Mesenchymal stem cell (in vitro differentiated cells and primary cell): ENCODE measurements around the gene ONECUT1.

ENCODE experiments used
- DNase-seq: peaks from one replicate; pipeline ENCODE4 v3.0.0-alpha.2; 2013
- H2AFZ ChIP-seq: one replicate; pipeline ENCODE4 v1.6.1; 2013; ENCODE audit warnings: low read depth, mild to moderate bottlenecking, control low read depth, inconsistent platforms, low read length, moderate library complexity
- H2AK5ac ChIP-seq: 2 replicates; pipeline ENCODE4 v1.6.1; 2013; ENCODE audit warnings: low read length, moderate library complexity, mild to moderate bottlenecking, inconsistent platforms; ENCODE audit not compliant: severe bottlenecking
- H2BK120ac ChIP-seq: one replicate; pipeline ENCODE4 v1.6.1; 2013; ENCODE audit warnings: low read depth, mild to moderate bottlenecking, inconsistent platforms, low read length, moderate library complexity
- H2BK12ac ChIP-seq, 2 experiments: one replicate each; pipeline ENCODE4 v1.6.1; 2013; ENCODE audit warnings: inconsistent platforms in 2 of 2, low read length in 2 of 2, mild to moderate bottlenecking in 2 of 2, moderate library complexity in 2 of 2, control low read depth in 1 of 2
- H2BK15ac ChIP-seq: one replicate; pipeline ENCODE4 v1.6.1; 2013; ENCODE audit warnings: mild to moderate bottlenecking, low read depth, inconsistent platforms; ENCODE audit not compliant: poor library complexity, severe bottlenecking
- H2BK5ac ChIP-seq: 2 replicates; pipeline ENCODE4 v1.6.1; 2013; ENCODE audit warnings: low read depth, mild to moderate bottlenecking, low read length, control low read depth, inconsistent platforms; ENCODE audit not compliant: poor library complexity, severe bottlenecking
- H3K14ac ChIP-seq, 2 experiments: one replicate each; pipeline ENCODE4 v1.6.1; 2013; ENCODE audit warnings: inconsistent platforms in 2 of 2, low read length in 2 of 2, control low read depth in 1 of 2, mild to moderate bottlenecking in 1 of 2, moderate library complexity in 1 of 2
- H3K18ac ChIP-seq, 2 experiments: one replicate each; pipeline ENCODE4 v1.6.1; 2013; ENCODE audit warnings: inconsistent platforms in 2 of 2, low read length in 2 of 2, control low read depth in 1 of 2, low read depth in 1 of 2, mild to moderate bottlenecking in 1 of 2
- H3K23ac ChIP-seq, 2 experiments: one replicate each; pipeline ENCODE4 v1.6.1; 2013; ENCODE audit warnings: inconsistent platforms in 2 of 2, low read length in 2 of 2, mild to moderate bottlenecking in 2 of 2, moderate library complexity in 2 of 2, control low read depth in 1 of 2
- H3K27ac ChIP-seq: 2 replicates; pipeline ENCODE4 v1.5.1; 2013; ENCODE audit warnings: mild to moderate bottlenecking, moderate library complexity, low read length, control low read depth, inconsistent platforms; ENCODE audit not compliant: poor library complexity, severe bottlenecking
- H3K27me3 ChIP-seq, 2 experiments: 2 replicates each; pipeline versions ENCODE4 v1.6.1 to v1.7.0; 2013; ENCODE audit warnings: low read length in 2 of 2, mild to moderate bottlenecking in 2 of 2, moderate library complexity in 2 of 2, control low read depth in 1 of 2, inconsistent platforms in 1 of 2; ENCODE audit not compliant: control insufficient read depth in 1 of 2, insufficient read depth in 1 of 2
- H3K36me3 ChIP-seq, 2 experiments: 2 replicates each; pipeline versions ENCODE4 v1.6.1 to v1.7.0; 2013; ENCODE audit warnings: low read length in 2 of 2, control low read depth in 1 of 2, inconsistent platforms in 1 of 2, low read depth in 1 of 2, mild to moderate bottlenecking in 1 of 2; ENCODE audit not compliant: insufficient read depth in 2 of 2, control insufficient read depth in 1 of 2
- H3K4ac ChIP-seq, 2 experiments: one replicate each; pipeline ENCODE4 v1.6.1; 2013; ENCODE audit warnings: inconsistent platforms in 2 of 2, low read length in 2 of 2, mild to moderate bottlenecking in 2 of 2, moderate library complexity in 2 of 2, control low read depth in 1 of 2, low read depth in 1 of 2
- H3K4me1 ChIP-seq: 2 replicates; pipeline ENCODE4 v1.6.1; 2013; ENCODE audit warnings: low read depth, low read length, control low read depth; ENCODE audit not compliant: control insufficient read depth, insufficient read depth
- H3K4me2 ChIP-seq: 2 replicates; pipeline ENCODE4 v1.6.1; 2013; ENCODE audit warnings: low read length, mild to moderate bottlenecking, inconsistent platforms; ENCODE audit not compliant: poor library complexity, severe bottlenecking
- H3K4me3 ChIP-seq, 2 experiments: 2 replicates each; pipeline versions ENCODE4 v1.5.1 to v1.7.0; 2013; ENCODE audit warnings: low read length in 2 of 2, mild to moderate bottlenecking in 2 of 2, control low read depth in 1 of 2, low read depth in 1 of 2; ENCODE audit not compliant: insufficient read depth in 1 of 2
- H3K79me1 ChIP-seq: replicated peaks from 2 replicates; pipeline ENCODE4 v1.6.1; 2013; ENCODE audit warnings: mild to moderate bottlenecking, control low read depth, low read length, inconsistent platforms; ENCODE audit not compliant: poor library complexity, severe bottlenecking
- H3K9ac ChIP-seq: 2 replicates; pipeline ENCODE4 v1.7.0; 2013; ENCODE audit warnings: mild to moderate bottlenecking, low read length, moderate library complexity
- H3K9me3 ChIP-seq: 2 replicates; pipeline ENCODE4 v1.7.0; 2013; ENCODE audit warnings: mild to moderate bottlenecking, low read length; ENCODE audit not compliant: control insufficient read depth
- H4K8ac ChIP-seq: one replicate; pipeline ENCODE4 v1.6.1; 2013; ENCODE audit warnings: inconsistent platforms, mild to moderate bottlenecking, low read length, moderate library complexity
- H4K91ac ChIP-seq: one replicate; pipeline ENCODE4 v1.6.1; 2013; ENCODE audit warnings: mild to moderate bottlenecking, low read length, inconsistent platforms
- WGBS: methylation state at CpG from one replicate; pipeline ENCODE4 v1.1.7; 2013; ENCODE audit warnings: mixed read lengths; 5-methylcytosine and 5-hydroxymethylcytosine counted together

Gene ONECUT1

GRCh38 chr15:52785672-52786406 is 4.3 kb downstream of the ONECUT1 start:
- H2AK5ac ChIP-seq, result no peak overlapping the region
- H3K79me1 ChIP-seq, result peaks cover 2% of the 10 kb centered on the region
- H3K4me2 ChIP-seq, result peak overlapping the region; percentile 55
- WGBS, result 4% methylated on average over 19 of the region's 27 CpGs
- H3K27ac ChIP-seq, result no peak overlapping the region
- H3K14ac ChIP-seq, result no peak overlapping the region
- peaks cover 77 to 94% of the 10 kb centered on the region in 2 experiments for H3K27me3 ChIP-seq
- H2BK5ac ChIP-seq, result no peak overlapping the region
- no peaks in the 10 kb centered on the region for H3K9me3 ChIP-seq
- H2BK120ac ChIP-seq, result no peak overlapping the region
- no peak overlapping the region for H2BK12ac ChIP-seq
- no peak overlapping the region for H4K91ac ChIP-seq
- DNase-seq, result no peak
- no peak overlapping the region for H3K4ac ChIP-seq
- H2BK15ac ChIP-seq, result no peak overlapping the region
- H3K4me3 ChIP-seq, result no peak overlapping the region
- peaks cover 65% of the 10 kb centered on the region for H3K4me1 ChIP-seq
- no peaks in the 10 kb centered on the region for H3K36me3 ChIP-seq
- no peak overlapping the region for H2AFZ ChIP-seq
- H3K23ac ChIP-seq, result no peak overlapping the region
- no peak overlapping the region for H3K18ac ChIP-seq
- H3K9ac ChIP-seq, result no peak overlapping the region
- H4K8ac ChIP-seq, result no peak overlapping the region

DNA sequence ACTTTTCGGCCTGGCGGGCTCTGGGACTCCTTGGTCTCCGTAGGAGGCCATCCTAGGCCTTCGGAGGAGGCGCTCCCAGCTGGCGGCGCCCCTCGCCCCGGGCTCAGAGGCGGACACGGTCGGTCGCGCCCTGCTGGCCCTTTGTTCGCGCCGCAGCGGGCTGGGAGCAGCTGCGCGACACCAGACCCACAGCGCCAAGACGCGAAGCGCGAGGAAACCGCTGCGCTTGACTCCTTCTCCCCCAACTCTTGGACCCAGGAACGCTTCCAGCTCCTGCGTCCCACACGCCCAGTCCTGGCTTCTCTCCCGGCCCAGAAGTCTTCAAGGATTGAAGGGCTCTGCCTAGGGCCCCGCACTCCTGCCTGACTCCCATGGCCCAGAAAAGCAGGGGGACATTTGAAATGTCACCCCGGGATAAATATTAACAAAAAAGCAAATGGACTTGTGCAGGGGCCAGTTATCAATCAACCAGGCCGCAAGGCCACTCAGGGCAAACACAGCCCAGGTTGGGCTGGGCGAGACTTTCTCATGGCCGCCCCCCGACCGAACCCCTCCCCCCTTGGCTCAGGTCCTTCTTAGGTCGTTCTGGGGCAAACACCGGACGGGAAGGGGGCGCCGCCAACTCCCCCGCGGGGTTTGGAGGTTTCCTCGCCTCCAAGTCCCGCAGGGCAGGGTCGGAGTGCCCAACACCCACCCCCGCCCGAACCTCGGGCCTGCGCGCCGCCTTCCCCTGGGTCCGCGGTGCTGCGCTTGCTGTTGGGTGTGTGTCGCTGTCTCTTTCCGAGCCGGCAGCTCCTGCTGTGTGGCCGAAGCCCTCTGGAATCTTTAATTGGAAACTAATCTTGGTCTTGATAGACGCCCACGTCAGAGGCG is 5.1 kb downstream of the ONECUT1 start:
- Histone ChIP-seq H3K4ac (no peak overlapping the region), H2BK120ac (no peak overlapping the region), H3K36me3 (no peaks in the 10 kb centered on the region), H2AFZ (no peak overlapping the region), H3K14ac (no peak overlapping the region), H3K27me3 (peaks cover 77 to 90% of the 10 kb centered on the region in 2 experiments), H3K18ac (no peak overlapping the region), H2AK5ac (no peak overlapping the region), H3K4me1 (peaks cover 60% of the 10 kb centered on the region), H3K4me3 (peak overlapping the region in 1 of 2 experiments; percentile 26), H3K79me1 (peaks cover 2% of the 10 kb centered on the region), H4K8ac (no peak overlapping the region), H2BK5ac (no peak overlapping the region), H4K91ac (no peak overlapping the region), H3K23ac (no peak overlapping the region), H3K9ac (no peak overlapping the region), H2BK15ac (no peak overlapping the region), H3K9me3 (no peaks in the 10 kb centered on the region), H3K4me2 (peak overlapping the region; percentile 55), H2BK12ac (no peak overlapping the region), H3K27ac (no peak overlapping the region)
- DNase-seq, result no peak
- WGBS, result 3% methylated on average over 61 of the region's 64 CpGs

- Histone ChIP-seq H3K36me3 (no peaks in the 10 kb centered on the region), H2BK15ac (no peak overlapping the region), H4K8ac (no peak overlapping the region), H2AFZ (no peak overlapping the region), H2AK5ac (no peak overlapping the region), H3K18ac (no peak overlapping the region), H3K14ac (no peak overlapping the region), H3K9ac (no peak overlapping the region), H3K23ac (no peak overlapping the region), H3K4me1 (peaks cover 53% of the 10 kb centered on the region), H2BK12ac (no peak overlapping the region), H2BK120ac (no peak overlapping the region), H2BK5ac (no peak overlapping the region), H3K27me3 (peaks cover 74 to 88% of the 10 kb centered on the region in 2 experiments), H3K4me3 (peak overlapping the region in 1 of 2 experiments; percentile 3), H3K4ac (no peak overlapping the region), H4K91ac (no peak overlapping the region), H3K9me3 (no peaks in the 10 kb centered on the region), H3K4me2 (peak overlapping the region; percentile 75), H3K79me1 (peaks cover 2% of the 10 kb centered on the region), H3K27ac (no peak overlapping the region)
- WGBS, result 3% methylated on average over 55 of the region's 57 CpGs
- DNase-seq, result no peak
Measured at GRCh38 chr15:52783929-52784798, 6.0 kb downstream of the ONECUT1 start.
